Stimulated activated naive CD8-positive, alpha-beta T cell treated with anti-CD3 and anti-CD28 coated beads, Interleukin-15, amount 100 ng/mL, for 72 hours (primary cell): ENCODE measurements around the gene MACF1.

ENCODE experiments used
- ATAC-seq: fragments of 150-1000 bp; cut with Tn5 transposase; 2 replicates; pipeline ENCODE4 v1.10.0; 2021; ENCODE audit warnings: mild to moderate bottlenecking, moderate library complexity
- DNase-seq, 2 donors: peaks; one replicate each; pipeline ENCODE4 v3.0.0; 2021 to 2022
- H3K27ac Mint-ChIP-seq, 2 donors: one replicate each; pipeline ENCODE4 v1.8.0; 2022; ENCODE audit warnings: mild to moderate bottlenecking in 2 of 2, mixed read lengths in 2 of 2, moderate library complexity in 2 of 2
- H3K27me3 Mint-ChIP-seq: one replicate; pipeline ENCODE4 v1.8.0; 2022; ENCODE audit warnings: mixed read lengths
- H3K4me1 Mint-ChIP-seq: one replicate; pipeline ENCODE4 v1.8.0; 2022; ENCODE audit warnings: mild to moderate bottlenecking, mixed read lengths
- H3K4me3 Mint-ChIP-seq, 2 donors: one replicate each; pipeline ENCODE4 v1.8.0; 2022; ENCODE audit warnings: mild to moderate bottlenecking in 2 of 2, mixed read lengths in 2 of 2, moderate library complexity in 1 of 2
- H3K9me3 Mint-ChIP-seq, 2 donors: one replicate each; pipeline ENCODE4 v1.8.0; 2022; ENCODE audit warnings: mixed read lengths in 2 of 2

The MACF1 gene

DNA sequence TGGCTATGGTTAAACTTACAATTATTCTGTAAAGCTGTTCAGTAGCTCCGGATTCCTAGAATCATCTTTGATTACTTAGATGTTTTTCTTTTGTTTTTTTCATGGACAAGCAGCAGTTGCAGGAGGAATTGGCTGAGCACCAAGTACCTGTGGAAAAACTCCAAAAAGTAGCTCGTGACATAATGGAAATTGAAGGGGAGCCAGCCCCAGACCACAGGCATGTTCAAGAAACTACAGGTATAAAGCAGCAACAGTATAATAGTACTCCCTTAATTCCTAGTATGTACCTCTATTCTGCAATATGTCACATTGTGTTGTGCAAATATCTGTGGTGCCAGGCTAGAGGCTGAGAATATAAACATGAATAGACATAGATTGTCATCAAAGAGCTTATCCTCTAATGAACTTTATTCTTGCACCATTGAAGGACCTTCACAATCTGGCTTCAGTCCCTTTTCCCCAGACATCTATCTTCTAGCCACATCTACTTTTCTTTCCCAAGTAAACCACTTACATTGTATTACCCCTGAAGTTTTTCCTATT lies 154.6 kb downstream of the MACF1 start:
- no peak overlapping the region for H3K4me3 Mint-ChIP-seq
- no peak for ATAC-seq

DNA sequence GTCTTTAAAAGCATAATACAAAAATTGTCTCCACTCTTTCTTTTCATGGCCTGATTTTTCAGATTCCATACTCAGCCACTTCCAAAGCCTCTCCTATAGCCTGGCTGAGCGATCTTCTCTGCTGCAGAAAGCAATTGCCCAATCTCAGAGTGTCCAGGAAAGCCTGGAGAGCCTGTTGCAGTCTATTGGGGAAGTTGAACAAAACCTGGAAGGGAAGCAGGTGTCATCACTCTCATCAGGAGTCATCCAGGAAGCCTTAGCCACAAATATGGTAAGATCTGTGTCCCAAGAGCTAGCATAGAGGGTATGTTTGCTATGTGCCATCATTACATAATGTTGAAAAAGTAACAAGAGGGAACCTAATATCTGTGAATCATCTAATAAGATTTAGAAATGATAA lies 156.2 kb downstream of the MACF1 start:
- ATAC-seq, result no peak
- H3K4me1 Mint-ChIP-seq, result peaks cover 7% of the 10 kb centered on the region
- DNase-seq, result no peak
- H3K27me3 Mint-ChIP-seq, result no peaks in the 10 kb centered on the region
- no peak overlapping the region for H3K4me3 Mint-ChIP-seq
- H3K27ac Mint-ChIP-seq, result peak overlapping the region; percentile 24 to 35
- no peaks in the 10 kb centered on the region for H3K9me3 Mint-ChIP-seq

More for the DNA sequence above, 154.6 kb downstream of the MACF1 start:
- Mint-ChIP-seq H3K27ac (no peak overlapping the region), H3K4me1 (peaks cover 7% of the 10 kb centered on the region), H3K27me3 (no peaks in the 10 kb centered on the region), H3K9me3 (no peaks in the 10 kb centered on the region)
- no peak for DNase-seq

DNA sequence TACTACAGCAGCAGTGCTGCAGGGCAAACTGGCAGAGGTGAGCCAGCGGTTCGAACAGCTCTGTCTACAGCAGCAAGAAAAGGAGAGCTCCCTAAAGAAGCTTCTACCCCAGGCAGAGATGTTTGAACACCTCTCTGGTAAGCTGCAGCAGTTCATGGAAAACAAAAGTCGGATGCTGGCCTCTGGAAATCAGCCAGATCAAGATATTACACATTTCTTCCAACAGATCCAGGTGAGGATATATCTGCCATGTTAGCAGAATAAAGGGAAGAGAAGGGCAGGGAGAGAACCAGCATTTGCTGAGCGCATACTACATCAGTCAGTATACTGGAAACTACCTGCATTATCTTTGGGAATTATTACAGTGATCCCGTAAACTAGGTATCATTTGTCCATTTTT lies 157.0 kb downstream of the MACF1 start:
- no peak for ATAC-seq
- peak overlapping the region in 1 of 2 donors; percentile 24 for H3K27ac Mint-ChIP-seq
- no peak for DNase-seq
- peaks cover 7% of the 10 kb centered on the region for H3K4me1 Mint-ChIP-seq
- H3K27me3 Mint-ChIP-seq, result no peaks in the 10 kb centered on the region
- H3K9me3 Mint-ChIP-seq, result no peaks in the 10 kb centered on the region
- H3K4me3 Mint-ChIP-seq, result no peak overlapping the region

DNA sequence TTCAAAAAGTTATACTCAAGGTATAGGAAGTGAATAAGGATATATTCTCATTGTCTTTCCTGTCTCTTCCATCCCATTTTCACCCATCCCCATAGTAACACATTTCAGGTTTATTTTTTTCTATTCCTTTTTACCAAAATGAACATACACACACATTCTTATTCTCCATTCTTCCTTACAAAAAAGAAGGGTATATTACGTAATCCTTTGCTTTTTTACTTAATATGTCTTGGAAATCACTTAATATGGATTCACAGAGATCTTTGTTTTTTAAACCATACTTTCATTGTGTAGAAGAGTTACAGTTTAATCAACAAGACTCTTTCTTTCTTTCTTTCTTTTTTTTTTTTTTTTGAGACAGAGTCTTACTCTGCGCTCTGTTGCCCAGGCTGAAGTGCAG lies 158.8 kb downstream of the MACF1 start:
- ATAC-seq, result no peak
- peaks cover 6% of the 10 kb centered on the region for H3K4me1 Mint-ChIP-seq
- no peaks in the 10 kb centered on the region for H3K27me3 Mint-ChIP-seq
- no peak for DNase-seq
- no peak overlapping the region for H3K4me3 Mint-ChIP-seq
- peak overlapping the region in 1 of 2 donors; percentile 47 for H3K27ac Mint-ChIP-seq
- no peaks in the 10 kb centered on the region for H3K9me3 Mint-ChIP-seq

DNA sequence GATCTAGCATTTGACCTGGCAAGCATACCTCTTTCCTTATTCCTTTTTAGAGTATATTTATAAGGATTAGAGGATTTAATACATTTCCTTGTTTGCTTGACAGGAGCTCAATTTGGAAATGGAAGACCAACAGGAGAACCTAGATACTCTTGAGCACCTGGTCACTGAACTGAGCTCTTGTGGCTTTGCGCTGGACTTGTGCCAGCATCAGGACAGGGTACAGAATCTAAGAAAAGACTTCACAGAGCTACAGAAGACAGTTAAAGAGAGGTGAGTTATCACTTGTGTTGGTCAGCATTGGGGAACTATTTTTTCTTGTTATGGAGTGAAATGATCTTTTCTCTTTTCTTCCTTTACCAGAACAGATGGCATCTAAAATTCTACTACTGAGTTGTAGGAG lies 163.6 kb downstream of the MACF1 start:
- ATAC-seq, result no peak
- no peaks in the 10 kb centered on the region for H3K9me3 Mint-ChIP-seq
- H3K27me3 Mint-ChIP-seq, result no peaks in the 10 kb centered on the region
- no peak for DNase-seq
- H3K4me1 Mint-ChIP-seq, result no peaks in the 10 kb centered on the region
- no peak overlapping the region for H3K4me3 Mint-ChIP-seq
- no peak overlapping the region for H3K27ac Mint-ChIP-seq

DNA sequence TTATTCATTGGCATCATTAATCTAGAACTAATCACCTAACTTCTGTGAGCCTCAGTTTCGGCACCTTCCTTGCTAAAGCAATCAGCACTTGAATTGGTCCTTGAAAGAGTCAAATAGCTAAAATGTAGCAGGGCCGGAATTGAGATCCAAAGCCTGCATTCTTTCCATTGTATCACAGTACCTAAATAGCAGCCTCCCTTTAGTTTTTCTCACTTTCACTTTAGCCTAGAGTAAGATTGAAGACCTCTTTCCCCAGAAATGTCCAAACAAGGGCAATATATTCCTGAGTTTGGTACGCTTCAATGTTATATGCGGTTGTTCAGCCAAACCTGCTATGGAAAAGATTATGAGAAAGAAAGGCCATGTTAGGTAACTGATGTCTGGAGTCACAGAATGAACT lies 165.1 kb downstream of the MACF1 start:
- Mint-ChIP-seq H3K4me3 (no peak overlapping the region), H3K27ac (no peak overlapping the region), H3K27me3 (no peaks in the 10 kb centered on the region), H3K4me1 (no peaks in the 10 kb centered on the region), H3K9me3 (no peaks in the 10 kb centered on the region)
- no peak for DNase-seq
- no peak for ATAC-seq

DNA sequence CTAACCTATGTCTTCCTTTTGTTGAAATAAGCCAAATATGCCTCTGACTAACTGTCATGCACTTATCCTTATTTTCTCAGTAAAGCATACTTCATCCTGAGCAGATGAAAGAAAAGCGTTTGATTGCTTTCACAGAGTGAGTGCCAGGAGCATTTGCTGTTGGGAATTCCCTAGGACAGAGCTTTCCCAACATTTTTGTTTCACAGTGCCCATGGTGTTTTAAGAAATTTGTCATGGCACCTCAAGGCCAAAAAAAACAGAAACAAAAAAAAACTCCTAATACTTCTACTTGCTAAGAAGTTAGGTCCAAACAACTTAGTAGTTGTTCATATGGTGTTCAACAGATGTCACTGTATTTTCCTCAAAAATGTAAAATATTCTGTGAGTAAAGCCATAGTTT lies 166.1 kb downstream of the MACF1 start:
- Mint-ChIP-seq H3K4me1 (no peaks in the 10 kb centered on the region), H3K27ac (no peak overlapping the region), H3K27me3 (no peaks in the 10 kb centered on the region), H3K4me3 (no peak overlapping the region), H3K9me3 (no peaks in the 10 kb centered on the region)
- DNase-seq (no peak), ATAC-seq (no peak)

DNA sequence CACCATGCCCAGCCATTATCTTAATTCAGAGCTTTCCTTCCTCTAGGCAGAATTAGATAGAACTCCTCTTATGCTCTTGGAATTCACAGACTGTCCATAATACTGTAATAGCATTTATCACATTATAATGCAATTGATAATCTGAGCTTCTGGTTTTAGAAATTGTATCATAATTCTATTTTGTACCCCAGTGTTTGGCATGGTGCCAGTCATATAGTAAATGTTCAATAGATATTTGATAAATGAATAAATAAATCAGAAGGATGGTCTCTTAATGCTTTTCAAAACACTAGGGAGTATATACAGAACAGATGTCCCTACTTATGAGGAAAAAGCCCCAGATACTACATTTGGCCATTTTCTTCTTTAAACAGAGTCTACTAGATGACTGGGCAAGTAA lies 167.6 kb downstream of the MACF1 start:
- DNase-seq, result no peak
- no peak for ATAC-seq
- H3K27me3 Mint-ChIP-seq, result no peaks in the 10 kb centered on the region
- H3K9me3 Mint-ChIP-seq, result no peaks in the 10 kb centered on the region
- H3K4me3 Mint-ChIP-seq, result no peak overlapping the region
- H3K27ac Mint-ChIP-seq, result no peak overlapping the region
- H3K4me1 Mint-ChIP-seq, result no peaks in the 10 kb centered on the region

DNA sequence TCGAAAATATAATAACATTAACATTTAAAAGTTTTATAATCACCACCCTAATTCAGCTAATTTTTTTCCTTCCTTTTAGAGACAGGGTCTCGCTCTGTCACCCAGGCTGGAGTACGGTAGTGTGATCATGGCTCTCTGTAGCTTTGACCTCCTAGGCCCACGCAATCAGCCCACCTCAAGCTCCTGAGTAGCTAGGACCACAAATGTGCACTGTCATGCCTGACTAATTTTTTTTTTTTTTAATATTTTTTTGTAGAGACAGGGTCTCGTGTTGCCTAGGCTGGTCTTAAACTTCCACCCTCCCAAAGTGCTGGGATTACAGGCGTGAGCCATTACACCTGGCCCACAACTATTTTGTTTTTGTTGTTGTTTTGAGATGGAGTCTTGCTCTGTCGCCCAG lies 172.2 kb downstream of the MACF1 start:
- H3K4me3 Mint-ChIP-seq, result no peak overlapping the region
- no peak overlapping the region for H3K27ac Mint-ChIP-seq
- H3K27me3 Mint-ChIP-seq, result no peaks in the 10 kb centered on the region

DNA sequence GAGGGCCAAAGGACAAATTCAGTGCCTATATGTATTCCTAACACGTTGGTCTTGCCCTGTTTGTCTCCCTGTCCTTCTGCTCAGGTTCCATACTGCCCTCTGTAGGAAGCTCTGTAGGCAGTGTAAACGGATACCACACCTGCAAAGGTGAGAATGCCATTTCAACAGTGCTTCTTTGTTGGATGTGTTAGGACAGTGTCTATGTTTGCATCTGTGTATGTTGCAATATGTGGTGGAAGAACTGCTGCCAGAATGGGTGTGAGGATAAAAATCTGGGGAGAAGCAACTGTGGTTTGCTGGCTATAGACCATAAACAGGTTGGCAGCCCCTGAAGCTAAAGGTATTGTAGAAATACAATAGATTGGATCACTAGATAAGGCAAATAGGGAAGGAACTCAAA lies 173.9 kb downstream of the MACF1 start:
- Mint-ChIP-seq H3K4me1 (no peaks in the 10 kb centered on the region), H3K27me3 (no peaks in the 10 kb centered on the region), H3K4me3 (no peak overlapping the region), H3K9me3 (no peaks in the 10 kb centered on the region), H3K27ac (peak overlapping the region in 1 of 2 donors; percentile 5)
- DNase-seq, result no peak
- ATAC-seq, result no peak

More for the DNA sequence above, 172.2 kb downstream of the MACF1 start:
- H3K9me3 Mint-ChIP-seq, result no peaks in the 10 kb centered on the region
- H3K4me1 Mint-ChIP-seq, result no peaks in the 10 kb centered on the region
- no peak for ATAC-seq
- no peak for DNase-seq

DNA sequence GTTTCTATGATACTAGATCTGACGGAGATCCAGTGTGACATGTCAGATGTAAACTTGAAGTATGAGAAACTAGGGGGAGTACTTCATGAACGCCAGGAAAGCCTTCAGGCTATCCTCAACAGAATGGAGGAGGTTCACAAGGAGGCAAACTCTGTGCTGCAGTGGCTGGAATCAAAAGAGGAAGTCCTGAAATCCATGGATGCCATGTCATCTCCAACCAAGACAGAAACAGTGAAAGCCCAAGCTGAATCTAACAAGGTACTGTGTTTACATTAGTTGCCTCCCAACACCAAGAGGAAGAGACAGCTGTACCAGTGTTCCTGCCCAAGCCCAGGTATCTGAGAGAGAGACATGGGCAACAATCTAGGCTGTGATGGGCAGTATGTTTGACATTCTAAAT lies 174.7 kb downstream of the MACF1 start:
- Mint-ChIP-seq H3K9me3 (no peaks in the 10 kb centered on the region), H3K4me1 (no peaks in the 10 kb centered on the region), H3K27me3 (no peaks in the 10 kb centered on the region), H3K4me3 (no peak overlapping the region), H3K27ac (no peak overlapping the region)
- ATAC-seq, result no peak
- DNase-seq, result no peak

DNA sequence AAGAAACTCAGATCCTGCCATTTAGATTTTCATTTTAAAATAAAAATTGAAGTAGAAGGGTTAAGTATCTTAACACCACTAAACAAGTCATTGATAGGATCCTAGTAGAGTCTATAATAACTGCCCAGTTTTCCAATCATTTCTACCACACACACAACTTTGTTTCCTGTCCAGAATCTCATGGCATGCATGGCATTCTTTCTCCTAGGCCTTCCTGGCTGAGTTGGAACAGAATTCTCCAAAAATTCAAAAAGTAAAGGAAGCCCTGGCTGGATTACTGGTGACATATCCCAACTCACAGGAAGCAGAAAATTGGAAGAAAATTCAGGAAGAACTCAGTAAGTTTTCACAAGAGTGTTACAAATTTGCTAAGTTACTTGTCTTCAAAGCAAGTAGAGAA lies 175.5 kb downstream of the MACF1 start:
- H3K27ac Mint-ChIP-seq, result no peak overlapping the region
- H3K27me3 Mint-ChIP-seq, result no peaks in the 10 kb centered on the region
- ATAC-seq (no peak), DNase-seq (no peak)
- H3K9me3 Mint-ChIP-seq, result no peaks in the 10 kb centered on the region
- no peak overlapping the region for H3K4me3 Mint-ChIP-seq
- no peaks in the 10 kb centered on the region for H3K4me1 Mint-ChIP-seq

DNA sequence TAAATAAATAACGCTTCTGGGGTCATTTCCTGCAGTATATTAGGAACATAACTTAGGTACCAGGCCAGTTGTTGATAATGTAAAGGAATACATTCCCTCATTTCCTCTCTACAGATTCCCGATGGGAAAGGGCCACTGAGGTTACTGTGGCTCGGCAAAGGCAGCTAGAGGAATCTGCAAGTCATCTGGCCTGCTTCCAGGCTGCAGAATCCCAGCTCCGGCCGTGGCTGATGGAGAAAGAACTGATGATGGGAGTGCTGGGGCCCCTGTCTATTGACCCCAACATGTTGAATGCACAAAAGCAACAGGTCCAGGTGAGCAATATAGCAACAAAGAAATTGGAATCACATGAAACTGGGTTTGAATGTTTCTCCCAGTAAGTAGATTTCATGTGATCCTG lies 177.3 kb downstream of the MACF1 start:
- ATAC-seq (no peak), DNase-seq (no peak)
- no peaks in the 10 kb centered on the region for H3K4me1 Mint-ChIP-seq
- H3K4me3 Mint-ChIP-seq, result no peak overlapping the region
- no peak overlapping the region for H3K27ac Mint-ChIP-seq
- H3K9me3 Mint-ChIP-seq, result no peaks in the 10 kb centered on the region
- no peaks in the 10 kb centered on the region for H3K27me3 Mint-ChIP-seq

DNA sequence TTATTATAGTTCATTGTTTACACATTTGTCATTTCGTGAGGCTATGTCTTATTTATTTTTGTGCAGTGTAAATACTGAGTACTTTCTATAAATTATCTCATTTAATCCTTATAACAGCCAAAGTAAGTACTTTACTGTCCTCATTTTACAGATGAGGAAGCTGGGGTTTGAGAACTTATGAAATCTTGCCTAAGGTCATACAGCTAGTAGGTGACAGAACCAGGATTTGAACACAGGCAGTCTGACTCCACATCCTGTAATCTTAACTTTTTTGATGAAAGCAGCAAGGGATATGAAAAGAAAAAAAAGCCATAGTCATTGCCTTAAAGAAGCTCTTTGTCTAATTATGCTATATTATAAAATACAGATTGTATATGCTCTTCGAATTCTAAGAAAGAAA lies 179.8 kb downstream of the MACF1 start:
- peaks cover 5% of the 10 kb centered on the region for H3K4me1 Mint-ChIP-seq
- H3K9me3 Mint-ChIP-seq, result no peaks in the 10 kb centered on the region
- H3K27ac Mint-ChIP-seq, result no peak overlapping the region
- H3K4me3 Mint-ChIP-seq, result no peak overlapping the region
- no peaks in the 10 kb centered on the region for H3K27me3 Mint-ChIP-seq
- ATAC-seq (no peak), DNase-seq (no peak)

DNA sequence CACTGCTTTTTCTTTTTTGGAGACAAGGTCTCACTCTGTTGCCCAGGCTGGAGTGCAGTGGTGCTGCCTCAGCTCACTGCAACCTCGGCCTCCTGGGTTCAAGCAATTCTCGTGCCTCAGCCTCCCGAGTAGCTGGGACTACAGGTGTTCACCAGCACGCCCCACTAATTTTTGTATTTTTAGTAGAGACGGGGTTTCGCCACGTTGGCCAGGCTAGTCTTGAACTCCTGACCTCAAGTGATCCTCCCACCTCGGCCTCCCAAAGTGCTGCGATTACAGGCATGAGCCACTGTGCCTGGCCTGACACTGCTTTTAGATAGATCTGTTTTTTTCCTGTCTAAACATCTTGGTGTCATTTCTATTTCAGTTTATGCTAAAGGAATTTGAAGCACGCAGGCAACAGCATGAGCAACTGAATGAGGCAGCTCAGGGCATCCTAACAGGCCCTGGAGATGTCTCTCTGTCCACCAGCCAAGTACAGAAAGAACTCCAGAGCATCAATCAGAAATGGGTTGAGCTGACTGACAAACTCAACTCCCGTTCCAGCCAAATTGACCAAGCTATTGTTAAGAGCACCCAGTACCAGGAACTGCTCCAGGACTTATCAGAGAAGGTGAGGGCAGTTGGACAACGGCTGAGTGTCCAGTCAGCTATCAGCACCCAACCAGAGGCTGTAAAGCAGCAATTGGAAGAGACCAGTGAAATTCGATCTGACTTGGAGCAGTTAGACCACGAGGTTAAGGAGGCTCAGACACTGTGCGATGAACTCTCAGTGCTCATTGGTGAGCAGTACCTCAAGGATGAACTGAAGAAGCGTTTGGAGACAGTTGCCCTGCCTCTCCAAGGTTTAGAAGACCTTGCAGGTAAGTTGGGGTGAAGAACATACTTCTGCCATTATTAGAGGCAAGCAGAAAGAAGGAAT lies 180.8 kb downstream of the MACF1 start:
- no peaks in the 10 kb centered on the region for H3K9me3 Mint-ChIP-seq
- H3K4me3 Mint-ChIP-seq, result no peak overlapping the region
- H3K4me1 Mint-ChIP-seq, result peaks cover 5% of the 10 kb centered on the region
- H3K27ac Mint-ChIP-seq, result no peak overlapping the region
- H3K27me3 Mint-ChIP-seq, result no peaks in the 10 kb centered on the region
- DNase-seq, result no peak
- no peak for ATAC-seq

DNA sequence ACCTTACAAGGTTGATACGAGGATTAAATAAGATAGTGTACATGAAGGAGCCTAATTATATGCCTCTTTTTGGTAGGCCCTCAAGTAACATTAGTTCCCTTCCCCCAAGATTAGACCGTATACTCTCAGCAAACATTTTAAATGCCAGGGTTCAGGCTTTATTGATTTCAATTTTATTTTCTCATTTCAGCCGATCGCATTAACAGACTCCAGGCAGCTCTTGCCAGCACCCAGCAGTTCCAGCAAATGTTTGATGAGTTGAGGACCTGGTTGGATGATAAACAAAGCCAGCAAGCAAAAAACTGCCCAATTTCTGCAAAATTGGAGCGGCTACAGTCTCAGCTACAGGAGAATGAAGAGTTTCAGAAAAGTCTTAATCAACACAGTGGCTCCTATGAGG lies 182.5 kb downstream of the MACF1 start:
- no peak for ATAC-seq
- no peaks in the 10 kb centered on the region for H3K9me3 Mint-ChIP-seq
- no peak for DNase-seq
- H3K4me1 Mint-ChIP-seq, result peaks cover 17% of the 10 kb centered on the region
- H3K27ac Mint-ChIP-seq, result no peak overlapping the region
- H3K27me3 Mint-ChIP-seq, result no peaks in the 10 kb centered on the region
- no peak overlapping the region for H3K4me3 Mint-ChIP-seq

DNA sequence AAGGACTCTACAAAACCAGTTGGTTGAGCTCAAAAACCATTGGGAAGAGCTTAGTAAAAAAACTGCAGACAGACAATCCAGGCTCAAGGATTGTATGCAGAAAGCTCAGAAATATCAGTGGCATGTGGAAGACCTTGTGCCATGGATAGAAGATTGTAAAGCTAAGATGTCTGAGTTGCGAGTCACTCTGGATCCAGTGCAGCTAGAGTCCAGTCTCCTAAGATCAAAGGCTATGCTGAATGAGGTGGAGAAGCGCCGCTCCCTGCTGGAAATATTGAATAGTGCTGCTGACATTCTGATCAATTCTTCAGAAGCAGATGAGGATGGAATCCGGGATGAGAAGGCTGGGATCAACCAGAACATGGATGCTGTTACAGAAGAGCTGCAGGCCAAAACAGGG lies 183.0 kb downstream of the MACF1 start:
- DNase-seq (no peak), ATAC-seq (no peak)
- Mint-ChIP-seq H3K27ac (peak overlapping the region; percentile 42 to 82), H3K9me3 (no peaks in the 10 kb centered on the region), H3K27me3 (no peaks in the 10 kb centered on the region), H3K4me3 (no peak overlapping the region), H3K4me1 (peaks cover 21% of the 10 kb centered on the region)
